ENCODE data around the gene CIB4. TPM values are rescaled to one million over a fixed set of nuclear protein-coding genes. Genes with fewer than 3 reads are reported as not detected.

Gene CIB4
- total RNA-seq, 3 donors from 2014 or later (not counting 1 experiment from before 2014, with no cell fraction given), result not detected

DNA sequence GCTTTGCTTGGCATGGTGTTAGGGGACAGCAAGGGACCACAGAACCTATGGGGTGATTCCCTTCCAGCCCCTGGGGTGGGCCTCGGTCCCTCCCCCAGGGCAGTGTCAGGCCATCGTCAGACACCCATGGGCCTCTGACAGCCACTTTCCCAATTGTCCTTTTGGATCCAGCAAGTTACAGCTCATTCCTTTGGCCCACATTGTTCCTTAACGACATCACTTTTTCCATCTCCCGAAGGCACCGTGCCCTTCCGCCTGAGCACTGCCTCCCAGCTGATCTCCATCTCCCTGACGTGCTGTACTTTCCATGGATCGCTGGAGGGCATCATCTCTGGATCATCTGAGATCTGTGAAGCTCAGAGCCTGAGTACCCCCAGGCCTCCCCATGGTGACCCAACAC lies 41.0 kb upstream of the CIB4 start:
- Histone ChIP-seq H3K27ac (ENCODE audit: low read length) (no peak overlapping the region), H3K36me3 (ENCODE audit: control insufficient read depth, insufficient read depth, low read length) (no peaks in the 10 kb centered on the region), H3K4me1 (ENCODE audit: control insufficient read depth, insufficient read depth, low read length) (no peaks in the 10 kb centered on the region), H3K9me3 (ENCODE audit: control insufficient read depth, insufficient read depth, low read length) (no peaks in the 10 kb centered on the region), H3K27me3 (ENCODE audit: control insufficient read depth, insufficient read depth, low read length) (peaks cover 3% of the 10 kb centered on the region), H3K4me3 (ENCODE audit: low read length) (no peak overlapping the region)
- Mint-ChIP-seq H3K4me1 (peaks cover 0 to 5% of the 10 kb centered on the region in 2 donors), H3K27ac (no peak overlapping the region), H3K9me3 (no peaks in the 10 kb centered on the region), H3K36me3 (no peaks in the 10 kb centered on the region), H3K27me3 (ENCODE audit: low read depth in 2 of 2) (peaks cover 25 to 35% of the 10 kb centered on the region in 2 donors), H3K4me3 (no peak overlapping the region)
- ATAC-seq, result no peak
- intact Hi-C loops (cut with micrococcal nuclease), result no loop called here
- DNase-seq, result no peak
- WGBS (ENCODE audit: insufficient coverage), result 88% methylated on average over 8 of the region's 8 CpGs
- TF ChIP-seq, protein P1, sequence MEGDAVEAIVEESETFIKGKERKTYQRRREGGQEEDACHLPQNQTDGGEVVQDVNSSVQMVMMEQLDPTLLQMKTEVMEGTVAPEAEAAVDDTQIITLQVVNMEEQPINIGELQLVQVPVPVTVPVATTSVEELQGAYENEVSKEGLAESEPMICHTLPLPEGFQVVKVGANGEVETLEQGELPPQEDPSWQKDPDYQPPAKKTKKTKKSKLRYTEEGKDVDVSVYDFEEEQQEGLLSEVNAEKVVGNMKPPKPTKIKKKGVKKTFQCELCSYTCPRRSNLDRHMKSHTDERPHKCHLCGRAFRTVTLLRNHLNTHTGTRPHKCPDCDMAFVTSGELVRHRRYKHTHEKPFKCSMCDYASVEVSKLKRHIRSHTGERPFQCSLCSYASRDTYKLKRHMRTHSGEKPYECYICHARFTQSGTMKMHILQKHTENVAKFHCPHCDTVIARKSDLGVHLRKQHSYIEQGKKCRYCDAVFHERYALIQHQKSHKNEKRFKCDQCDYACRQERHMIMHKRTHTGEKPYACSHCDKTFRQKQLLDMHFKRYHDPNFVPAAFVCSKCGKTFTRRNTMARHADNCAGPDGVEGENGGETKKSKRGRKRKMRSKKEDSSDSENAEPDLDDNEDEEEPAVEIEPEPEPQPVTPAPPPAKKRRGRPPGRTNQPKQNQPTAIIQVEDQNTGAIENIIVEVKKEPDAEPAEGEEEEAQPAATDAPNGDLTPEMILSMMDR (IDR thresholded peaks at IDR 0.05), result no peak

DNA sequence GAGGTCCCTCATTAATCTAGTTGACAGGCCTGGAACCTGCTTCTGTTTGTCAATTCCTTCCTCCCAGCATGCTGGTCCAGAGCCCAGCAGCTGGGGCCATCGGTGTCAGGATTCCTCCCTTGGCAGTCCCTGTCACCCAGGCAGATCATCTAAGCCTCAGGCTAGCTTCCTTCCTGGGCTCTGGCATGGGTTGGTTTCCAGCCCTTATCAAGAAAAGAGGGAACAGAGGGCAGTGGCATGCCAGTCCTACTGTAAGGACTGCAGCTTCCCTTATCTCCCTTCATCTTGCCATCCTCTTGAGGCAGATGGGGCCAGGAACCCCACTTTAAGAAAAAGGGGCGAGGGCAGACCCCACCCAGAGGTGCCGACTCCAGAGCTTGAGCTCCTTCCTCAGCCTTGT lies 40.5 kb upstream of the CIB4 start:
- Mint-ChIP-seq H3K36me3 (no peaks in the 10 kb centered on the region), H3K27ac (no peak overlapping the region), H3K27me3 (ENCODE audit: low read depth in 2 of 2) (peaks cover 20 to 30% of the 10 kb centered on the region in 2 donors), H3K4me3 (no peak overlapping the region), H3K4me1 (peaks cover 0 to 3% of the 10 kb centered on the region in 2 donors), H3K9me3 (no peaks in the 10 kb centered on the region)
- H3K9me3 ChIP-seq (ENCODE audit: control insufficient read depth, insufficient read depth, low read length), result no peaks in the 10 kb centered on the region
- no peaks in the 10 kb centered on the region for H3K36me3 ChIP-seq (ENCODE audit: control insufficient read depth, insufficient read depth, low read length)
- WGBS (ENCODE audit: insufficient coverage), result 79% methylated on average over 3 of the region's 3 CpGs
- no peak for ATAC-seq
- H3K4me1 ChIP-seq (ENCODE audit: control insufficient read depth, insufficient read depth, low read length), result no peaks in the 10 kb centered on the region
- peaks cover 3% of the 10 kb centered on the region for H3K27me3 ChIP-seq (ENCODE audit: control insufficient read depth, insufficient read depth, low read length)
- no peak for DNase-seq
- intact Hi-C loops (cut with micrococcal nuclease), result no loop called here
- no peak overlapping the region for H3K27ac ChIP-seq (ENCODE audit: low read length)
- TF ChIP-seq, protein P1 (IDR thresholded peaks at IDR 0.05), result no peak
- H3K4me3 ChIP-seq (ENCODE audit: low read length), result no peak overlapping the region

DNA sequence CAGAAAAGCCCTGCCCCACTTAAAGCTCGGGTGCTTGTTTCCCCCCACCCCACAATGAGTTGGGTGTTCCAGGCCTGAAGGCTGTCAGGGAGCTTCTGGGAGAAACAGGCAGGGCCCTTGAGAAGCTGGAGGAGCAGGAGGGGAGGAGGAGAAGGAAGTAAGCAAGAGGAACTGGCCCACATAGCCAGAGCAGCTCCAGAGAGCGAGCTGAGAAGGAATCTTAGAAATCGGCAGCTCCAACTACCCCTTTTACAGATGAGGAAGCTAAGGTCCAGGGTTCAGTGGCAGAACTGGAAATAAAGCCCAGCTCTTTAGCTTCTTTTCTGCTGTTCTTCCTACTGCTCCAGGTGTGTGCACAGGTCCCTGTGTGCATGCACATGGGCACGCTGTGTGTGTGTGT lies 38.7 kb upstream of the CIB4 start:
- WGBS (ENCODE audit: insufficient coverage), result 44% methylated on average over 4 of the region's 4 CpGs

DNA sequence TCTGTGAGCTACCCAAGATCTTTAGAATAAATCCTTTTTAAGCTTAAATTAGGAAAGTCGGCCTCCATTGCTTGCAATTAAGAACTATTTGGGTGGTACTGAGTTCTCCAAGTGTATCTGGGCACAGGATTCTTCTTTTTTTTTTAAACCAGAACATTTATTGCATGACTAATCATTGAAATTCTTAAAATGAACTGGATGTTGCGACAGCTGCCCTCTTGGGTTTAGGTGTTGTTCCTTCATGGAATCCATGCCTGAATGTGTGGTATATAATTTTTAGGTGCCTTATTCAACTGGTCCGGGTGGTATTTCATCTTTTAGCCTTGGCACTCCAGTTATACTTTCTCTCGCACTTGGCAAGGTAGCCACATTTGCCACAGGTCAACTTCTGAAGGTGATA lies 36.9 kb upstream of the CIB4 start:
- no peaks in the 10 kb centered on the region for H3K9me3 ChIP-seq (ENCODE audit: control insufficient read depth, insufficient read depth, low read length)
- DNase-seq (no peak), ATAC-seq (no peak)
- H3K9me3 Mint-ChIP-seq, result no peaks in the 10 kb centered on the region
- no peaks in the 10 kb centered on the region for H3K4me1 ChIP-seq (ENCODE audit: control insufficient read depth, insufficient read depth, low read length)
- H3K27me3 Mint-ChIP-seq (ENCODE audit: low read depth in 2 of 2), result peaks cover 14 to 19% of the 10 kb centered on the region in 2 donors
- 85% methylated on average over 4 of the region's 4 CpGs for WGBS (ENCODE audit: insufficient coverage)
- no peaks in the 10 kb centered on the region for H3K27me3 ChIP-seq (ENCODE audit: control insufficient read depth, insufficient read depth, low read length)
- H3K36me3 ChIP-seq (ENCODE audit: control insufficient read depth, insufficient read depth, low read length), result no peaks in the 10 kb centered on the region
- intact Hi-C loops (cut with micrococcal nuclease), result no loop called here
- no peak overlapping the region for H3K27ac Mint-ChIP-seq
- no peaks in the 10 kb centered on the region for H3K36me3 Mint-ChIP-seq
- no peak overlapping the region for H3K4me3 ChIP-seq (ENCODE audit: low read length)
- no peak overlapping the region for H3K4me3 Mint-ChIP-seq
- no peaks in the 10 kb centered on the region for H3K4me1 Mint-ChIP-seq
- TF ChIP-seq, protein P1 (IDR thresholded peaks at IDR 0.05), result no peak
- H3K27ac ChIP-seq (ENCODE audit: low read length), result no peak overlapping the region

More for the DNA sequence above, 38.7 kb upstream of the CIB4 start:
- no peaks in the 10 kb centered on the region for H3K4me1 Mint-ChIP-seq
- no peak overlapping the region for H3K4me3 Mint-ChIP-seq
- Histone ChIP-seq H3K4me1 (ENCODE audit: control insufficient read depth, insufficient read depth, low read length) (no peaks in the 10 kb centered on the region), H3K36me3 (ENCODE audit: control insufficient read depth, insufficient read depth, low read length) (no peaks in the 10 kb centered on the region), H3K9me3 (ENCODE audit: control insufficient read depth, insufficient read depth, low read length) (no peaks in the 10 kb centered on the region), H3K27ac (ENCODE audit: low read length) (no peak overlapping the region), H3K4me3 (ENCODE audit: low read length) (no peak overlapping the region), H3K27me3 (ENCODE audit: control insufficient read depth, insufficient read depth, low read length) (no peaks in the 10 kb centered on the region)
- H3K36me3 Mint-ChIP-seq, result no peaks in the 10 kb centered on the region
- TF ChIP-seq, protein P1 (IDR thresholded peaks at IDR 0.05), result no peak
- ATAC-seq (no peak), DNase-seq (no peak)
- peaks cover 10 to 16% of the 10 kb centered on the region in 2 donors for H3K27me3 Mint-ChIP-seq (ENCODE audit: low read depth in 2 of 2)
- no peak overlapping the region for H3K27ac Mint-ChIP-seq
- intact Hi-C loops (cut with micrococcal nuclease), result no loop called here
- no peaks in the 10 kb centered on the region for H3K9me3 Mint-ChIP-seq

All from natural killer cell (primary cell).